NK-92 treated with Interleukin-12 subunit alpha and Interleukin-12 subunit beta, amount 100 ng/mL, for 24 hours (cell line): Measurements from ENCODE around the gene FMNL2.

Experiments
- DNase-seq: peaks from one replicate; lab custom pipeline; 2025; lab: John Stamatoyannopoulos, UW

The FMNL2 gene

DNA sequence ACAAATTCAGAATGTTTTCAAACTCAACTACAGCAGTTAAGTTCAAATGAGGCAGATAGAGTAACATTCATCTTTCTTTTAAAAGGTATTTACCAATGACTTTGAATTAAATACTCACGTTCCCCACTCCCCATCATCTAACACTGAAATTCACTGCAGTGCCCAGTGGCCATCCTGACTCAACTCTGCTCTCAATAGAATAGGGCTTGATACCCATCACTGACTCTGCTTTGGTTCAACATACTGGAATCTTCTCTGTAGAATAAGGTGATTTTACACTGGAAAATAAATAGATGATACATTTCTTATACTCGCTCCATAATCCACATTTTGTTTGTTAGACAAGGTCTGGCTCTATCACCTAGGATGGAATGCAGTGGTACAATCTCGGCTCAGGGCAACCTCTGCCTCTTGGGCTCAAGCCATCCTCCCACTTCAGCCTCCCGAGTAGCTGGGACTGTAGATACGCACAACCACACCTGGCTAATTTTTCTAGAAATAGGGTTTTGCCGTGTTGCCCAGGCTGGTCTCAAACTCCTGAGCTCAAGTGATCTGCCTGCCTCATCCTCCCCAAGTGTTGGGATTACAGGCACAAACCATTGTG, 315.9 kb downstream of the FMNL2 start:
- DNase-seq: no peak

DNA sequence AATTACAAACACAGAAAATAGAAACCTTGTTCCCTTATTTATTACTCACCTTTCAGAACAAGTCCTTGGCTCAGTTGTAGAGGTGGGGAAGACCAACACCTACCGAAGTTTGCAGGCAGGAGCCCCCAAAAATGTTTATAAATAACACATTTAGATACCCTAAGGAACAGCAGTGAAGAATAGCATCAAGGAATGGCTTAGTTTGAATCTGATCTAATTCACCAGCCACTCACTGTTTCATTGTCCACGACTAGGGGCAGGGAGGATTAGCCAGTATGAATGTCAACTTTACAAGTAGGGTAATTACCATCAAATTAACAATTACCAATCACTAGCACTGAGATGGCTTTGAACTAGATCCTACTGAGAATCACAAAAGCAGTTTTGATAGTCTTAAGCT, 316.9 kb downstream of the FMNL2 start:
- no peak for DNase-seq

DNA sequence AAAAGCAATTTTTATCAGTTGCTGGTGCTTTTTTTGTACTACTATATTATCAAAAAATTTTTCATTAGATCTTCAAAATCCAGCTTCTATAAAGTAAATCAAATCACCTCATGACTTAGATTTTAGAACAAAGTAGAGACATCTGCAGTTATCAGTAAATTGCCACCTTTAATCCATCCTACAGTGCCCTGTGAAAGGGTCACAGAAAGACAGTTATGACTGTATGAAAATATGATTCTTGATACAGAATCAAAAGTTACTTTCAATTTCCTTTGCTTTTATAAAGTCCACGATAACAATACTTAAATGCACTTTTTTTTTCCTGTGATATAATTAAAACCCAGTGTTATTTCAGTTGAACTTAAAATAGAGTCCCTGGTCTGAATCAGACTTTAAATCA, 320.9 kb downstream of the FMNL2 start:
- no peak for DNase-seq

DNA sequence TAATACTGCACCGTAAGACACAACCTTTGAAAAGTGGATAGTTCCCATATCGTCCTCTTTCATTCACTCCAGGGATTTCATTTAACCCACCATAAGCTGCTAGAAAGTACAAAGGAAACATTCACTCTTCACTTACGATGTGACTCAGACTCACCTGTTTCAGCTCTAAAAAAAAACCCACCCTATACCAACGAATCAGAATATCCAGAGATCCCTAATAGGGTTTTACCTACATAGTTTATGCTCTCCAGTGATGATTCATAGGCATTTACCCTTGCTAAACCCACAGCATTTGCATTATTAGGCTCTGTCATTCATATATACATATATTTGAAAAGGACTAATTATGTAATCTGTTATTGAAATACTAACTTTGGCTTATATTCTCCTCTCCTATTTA, 322.1 kb downstream of the FMNL2 start:
- DNase-seq: no peak

DNA sequence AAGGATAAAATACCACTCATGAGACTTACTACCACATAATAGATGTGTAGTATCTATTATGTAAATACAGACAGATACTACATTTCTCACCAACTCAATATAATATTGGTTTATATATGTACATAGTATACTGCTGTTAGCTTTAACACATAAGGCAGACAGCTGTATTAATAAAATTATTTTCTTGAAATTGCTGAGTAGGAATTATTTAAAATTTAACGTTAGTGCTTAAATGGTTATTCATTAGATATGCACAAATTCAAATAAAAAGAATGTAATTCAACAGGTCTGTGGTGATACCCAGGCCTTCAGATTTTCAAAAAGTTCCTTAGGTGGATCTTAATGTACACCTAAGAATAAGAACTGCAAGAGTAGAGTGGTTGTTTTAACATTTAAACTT, 323.2 kb downstream of the FMNL2 start:
- no peak for DNase-seq

DNA sequence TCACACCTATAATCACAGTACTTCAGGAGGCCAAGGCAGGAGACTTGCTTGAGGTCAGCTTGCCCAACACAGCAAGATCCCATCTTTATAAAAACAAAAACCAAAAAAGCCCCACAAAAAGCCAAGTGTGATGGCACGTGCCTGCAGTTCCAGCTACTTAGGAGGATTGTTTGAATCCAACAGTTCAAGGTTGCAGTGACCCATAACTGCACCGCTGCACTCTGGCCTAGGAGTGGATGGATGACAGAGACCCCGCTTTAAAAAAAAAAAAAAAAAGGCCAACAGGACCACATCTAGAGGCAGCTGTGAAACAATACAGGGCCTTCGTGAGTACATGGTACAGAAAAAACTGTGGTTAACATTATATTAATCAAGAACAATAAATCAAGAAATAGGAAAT, 326.1 kb downstream of the FMNL2 start:
- DNase-seq: no peak

DNA sequence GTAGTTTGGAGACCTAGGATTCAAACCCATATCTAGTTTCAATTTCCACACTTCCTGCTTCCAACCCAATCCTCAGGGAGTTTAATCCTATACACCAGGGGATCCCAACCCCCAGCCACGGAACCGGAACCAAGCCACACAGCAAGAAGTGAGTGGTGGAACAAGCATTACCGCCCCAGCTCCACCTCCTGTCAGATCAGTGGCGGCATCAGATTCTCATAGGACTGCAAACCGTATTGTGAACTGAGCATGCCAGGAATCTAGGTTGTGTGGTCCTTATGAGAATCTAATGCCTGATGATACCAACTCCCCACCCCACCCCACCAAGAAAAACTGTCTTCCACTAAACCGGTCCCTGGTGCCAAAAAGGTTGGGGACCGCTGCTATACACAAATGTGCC, 329.8 kb downstream of the FMNL2 start:
- no peak for DNase-seq

DNA sequence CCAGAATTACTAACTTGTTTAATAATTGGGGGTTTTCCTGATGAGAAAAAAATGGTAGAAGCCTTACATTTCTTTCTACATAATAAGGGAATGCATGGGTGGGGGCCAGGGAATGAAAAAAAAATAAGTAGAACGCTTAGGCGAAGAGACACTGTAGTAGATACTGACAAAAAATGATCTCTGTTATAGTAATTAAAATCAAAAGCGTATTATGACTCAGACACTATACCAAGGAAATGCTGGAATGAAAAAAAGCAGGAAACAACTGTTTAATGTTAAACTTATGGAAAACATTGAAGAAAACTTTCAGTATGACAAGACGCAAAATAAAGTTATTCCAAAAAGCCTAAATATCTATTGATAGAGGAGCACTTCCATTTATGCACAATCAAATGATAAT, 339.4 kb downstream of the FMNL2 start:
- no peak for DNase-seq

DNA sequence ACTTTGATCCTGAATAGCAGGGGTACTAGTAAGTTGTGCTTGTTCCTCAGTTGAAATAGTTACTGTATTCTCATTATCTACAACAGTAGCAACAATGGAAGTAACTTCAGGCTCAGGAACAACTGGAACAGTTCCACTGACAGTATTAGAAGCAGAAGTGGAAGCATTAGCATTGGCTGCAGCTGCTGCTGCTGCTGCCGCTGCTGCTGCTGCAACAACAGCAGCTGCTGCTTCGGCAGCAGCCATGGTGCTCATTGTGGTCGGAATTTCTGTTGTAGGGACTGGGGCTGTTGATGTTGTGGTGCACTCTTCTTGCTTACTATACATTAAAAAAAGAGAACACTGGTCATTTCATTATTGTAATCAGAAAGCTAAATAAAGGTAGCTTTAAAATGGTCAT, 341.5 kb downstream of the FMNL2 start:
- no peak for DNase-seq

DNA sequence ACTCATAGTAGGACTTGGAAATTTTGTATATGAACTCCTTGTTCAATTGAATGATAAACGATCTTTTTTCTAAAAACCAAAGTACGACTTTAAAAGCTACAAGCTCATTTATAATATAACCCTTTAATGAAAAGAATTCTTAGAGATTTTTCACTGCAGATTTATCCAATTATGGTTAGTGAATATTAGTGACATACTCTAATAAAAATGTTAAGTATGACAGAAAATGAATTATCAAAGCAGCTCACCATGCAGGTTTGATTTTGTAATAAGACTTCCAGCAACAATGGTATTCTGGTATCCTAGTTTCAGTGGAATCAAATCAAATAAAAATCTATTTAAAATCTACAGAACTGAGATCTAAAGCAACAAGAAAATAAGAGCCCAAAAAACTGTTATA, 343.8 kb downstream of the FMNL2 start:
- no peak for DNase-seq

DNA sequence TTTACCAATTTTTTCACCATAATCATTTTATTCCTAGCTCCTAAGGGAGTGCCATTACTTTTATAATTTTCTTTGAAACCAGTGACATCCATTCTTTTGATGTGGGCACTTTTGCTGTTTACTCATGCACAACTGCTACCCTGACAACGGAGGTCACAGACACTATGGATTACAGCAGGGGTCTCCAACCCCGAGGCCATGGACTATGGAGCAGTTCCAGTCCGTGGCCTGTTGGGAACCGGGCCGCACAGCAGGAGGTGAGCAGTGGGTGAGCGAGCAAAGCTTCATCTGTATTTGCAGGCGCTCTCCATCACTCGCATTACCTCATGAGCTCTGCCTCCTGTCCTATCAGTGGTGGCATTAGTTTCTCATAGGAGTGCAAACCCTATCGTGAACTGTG, 347.7 kb downstream of the FMNL2 start:
- no peak for DNase-seq

DNA sequence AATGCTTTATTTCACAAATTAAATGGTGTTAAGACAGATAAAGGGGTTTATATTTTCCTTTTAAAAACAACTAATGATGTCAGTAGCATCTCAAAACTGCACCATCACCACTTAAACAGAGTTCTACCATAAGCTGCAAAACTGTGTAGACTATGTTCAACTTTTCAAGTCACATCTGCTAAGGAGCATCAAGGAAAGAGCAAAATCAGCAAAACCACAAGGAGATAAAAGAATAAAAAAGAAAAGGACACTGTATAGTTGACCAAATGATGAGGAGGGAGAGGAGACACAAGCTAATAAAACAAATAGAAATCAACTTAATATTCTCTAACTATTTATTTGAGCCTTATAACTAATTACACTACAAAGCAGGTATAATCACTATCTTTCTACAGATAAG, 348.4 kb downstream of the FMNL2 start:
- DNase-seq: no peak

DNA sequence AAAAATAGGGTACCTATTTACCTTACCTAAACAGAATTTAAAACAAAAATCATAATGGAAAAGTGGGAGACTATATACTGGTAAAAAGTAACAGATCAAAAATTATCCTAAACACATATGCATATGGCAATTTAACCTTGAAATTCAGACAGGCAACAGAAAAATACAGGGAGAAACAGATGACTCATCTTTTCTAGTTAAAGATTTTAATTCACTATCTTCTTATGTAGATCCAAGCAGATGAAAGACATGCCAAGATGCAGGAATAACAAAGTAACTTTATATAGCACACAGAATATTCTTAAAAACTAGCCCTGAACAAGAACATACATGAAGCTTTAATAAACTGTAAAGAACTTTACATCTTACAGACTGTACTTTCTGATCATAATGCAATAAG, 351.3 kb downstream of the FMNL2 start:
- no peak for DNase-seq

DNA sequence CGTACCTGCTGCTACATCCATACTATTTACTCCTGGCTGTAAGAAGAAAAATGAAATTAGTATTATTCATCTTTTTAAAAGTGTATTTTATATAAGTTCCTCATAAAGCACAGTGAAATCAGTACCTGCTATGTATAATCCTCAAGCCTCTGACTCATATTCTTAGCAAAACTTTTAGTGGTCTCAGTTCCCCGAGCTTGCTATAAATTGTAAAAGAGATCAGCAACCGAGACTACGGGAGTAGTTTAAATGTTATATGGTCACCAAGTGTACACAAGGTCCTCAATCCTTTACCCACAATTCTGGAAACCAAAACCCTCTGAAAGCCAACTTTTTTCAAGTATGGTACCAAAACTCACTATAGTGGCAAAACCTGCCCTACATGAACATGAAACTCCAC, 358.1 kb downstream of the FMNL2 start:
- DNase-seq: no peak

DNA sequence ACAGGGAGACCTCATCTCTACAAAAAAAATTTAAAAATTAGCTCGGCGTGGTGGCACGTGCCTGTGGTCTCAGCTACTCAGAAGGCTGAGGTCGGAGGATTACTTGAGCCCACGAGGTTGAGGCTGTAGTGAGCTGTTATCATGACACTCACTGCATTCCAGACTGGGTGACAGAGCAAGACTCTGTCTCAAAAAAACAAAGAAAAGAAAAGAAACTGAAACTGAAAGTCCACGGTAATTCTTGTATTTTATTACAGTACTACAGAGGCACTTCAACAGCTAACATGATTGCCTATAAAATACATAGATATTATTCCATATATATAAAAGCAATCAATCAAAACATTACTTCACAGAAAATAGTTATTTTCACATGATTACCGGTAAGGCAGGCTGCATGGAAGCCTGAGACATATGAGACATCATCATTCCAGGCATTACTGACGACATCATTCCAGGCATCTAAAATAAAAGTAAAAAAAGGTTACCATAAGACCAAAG, 359.2 kb downstream of the FMNL2 start:
- no peak for DNase-seq

DNA sequence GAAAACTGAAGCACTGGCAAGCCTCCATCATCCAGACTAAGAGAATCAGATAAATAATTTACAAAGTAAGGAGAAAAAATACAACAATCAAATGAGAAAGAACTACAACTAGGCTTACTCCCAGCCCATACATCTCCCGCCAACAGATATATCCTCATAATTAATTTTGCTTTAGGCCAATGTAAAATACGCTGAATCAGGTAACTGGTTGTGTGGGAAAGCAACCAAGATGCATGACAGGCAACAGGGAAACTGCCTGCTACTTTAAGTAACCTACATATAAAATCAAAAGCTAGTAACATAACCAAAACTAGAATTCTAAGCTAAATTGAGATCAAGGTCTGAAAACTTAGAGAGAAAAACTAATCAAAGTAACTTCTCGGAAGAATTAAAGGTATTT, 360.8 kb downstream of the FMNL2 start:
- DNase-seq: no peak

DNA sequence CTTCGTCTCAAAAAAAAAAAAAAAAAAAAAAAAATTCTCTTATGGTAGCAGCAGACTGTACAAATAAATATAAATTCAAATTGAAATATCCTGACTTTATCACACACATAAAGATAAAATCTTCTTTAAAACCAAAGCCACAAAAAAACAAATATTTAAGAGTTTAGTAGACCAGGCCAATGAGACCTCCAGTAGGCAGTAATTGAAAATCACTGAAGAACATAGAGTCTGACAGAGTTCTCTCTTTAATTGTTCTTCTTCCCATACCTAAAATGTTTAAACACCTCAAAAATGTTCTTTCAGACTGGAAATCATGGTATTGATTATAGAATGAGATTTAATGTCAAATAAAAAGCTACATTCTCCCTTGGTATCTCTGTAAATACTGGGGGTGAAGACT, 361.5 kb downstream of the FMNL2 start:
- DNase-seq: no peak
